Ovary (tissue), 10 donors: ENCODE data around the gene RRAGA. TPM values are rescaled to one million over a fixed set of nuclear protein-coding genes. Genes with fewer than 3 reads are reported as not detected.

Experiments
- DNase-seq, 5 donors: peaks; one replicate each; pipeline ENCODE4 v3.0.0-alpha.2; 2019 to 2020
- H3K27ac ChIP-seq, 2 donors: fragments of 200-600 bp; one replicate each; pipeline versions ENCODE4 v1.5.1 to v1.8.0; 2019 to 2022
- H3K27me3 ChIP-seq: fragments of 200-600 bp; one replicate; pipeline ENCODE4 v1.8.0; 2022
- H3K36me3 ChIP-seq: fragments of 200-600 bp; sonication (generic); one replicate; pipeline ENCODE4 v1.5.1; 2019
- H3K4me1 ChIP-seq: one replicate; pipeline ENCODE4 v1.8.1; 2013; ENCODE audit warnings: mild to moderate bottlenecking, moderate library complexity; ENCODE audit not compliant: insufficient read depth
- H3K4me3 ChIP-seq: fragments of 200-600 bp; sonication (generic); one replicate; pipeline ENCODE4 v1.5.1; 2017
- H3K9me3 ChIP-seq, 2 donors: fragments of 200-600 bp in 1 of 2; sonication (generic) in 1 of 2; one replicate each; pipeline versions ENCODE4 v1.5.1 to v1.8.1; 2013 to 2019; ENCODE audit warnings: mild to moderate bottlenecking in 1 of 2, moderate library complexity in 1 of 2
- EP300 ChIP-seq: sonication (generic); formaldehyde crosslinking; IDR thresholded peaks from one replicate; pipeline ENCODE4 v1.6.1; 2017; ENCODE audit warnings: antibody characterized with exemption
- POLR2A ChIP-seq: fragments of 450-650 bp; IDR thresholded peaks from one replicate; pipeline ENCODE4 v1.6.1; 2017; ENCODE audit warnings: antibody characterized with exemption, mild to moderate bottlenecking, moderate library complexity
- WGBS, 3 donors: extraction: QIAGEN DNeasy Blood & Tissue Kit in 1 of 3; methylation state at CpG; one replicate each; pipeline versions ENCODE4 v1.1.5 to v1.1.7; 2013 to 2017; 5-methylcytosine and 5-hydroxymethylcytosine counted together
- intact Hi-C, 4 donors: fragments of 100-400 bp; cut with DNase I; formaldehyde crosslinking; loops; one replicate each; pipeline versions ENCODE4 v1.11.0 to v1.15.1; 2022 to 2023
- long read RNA-seq, 3 donors: library from polyadenylated mRNA in 2 of 3; unstranded in 2 of 3; transcript quantifications; one replicate each; pipeline ENCODE4 v2.0.0 and lab custom pipeline, GENCODE V29; 2021 to 2026
- polyA plus RNA-seq, 2 donors: library from polyadenylated mRNA; stranded (reverse); fragments of 200-250 nt in 1 of 2; fragments of 350-450 nt in 1 of 2; fragmentation: Illumina TruSeq in 1 of 2; extraction: RNeasy Lipid Tissue Mini Kit (QIAGEN cat#74804) in 1 of 2; gene quantifications; one replicate each; pipeline ENCODE4 v1.2.3, GENCODE V29; 2013 to 2014
- total RNA-seq, 7 donors: library from RNA; depleted of rRNA in 2 of 7; stranded (reverse); fragments of >200 nt in 2 of 7; fragmentation: NEBNext Ultra II Directional in 3 of 7; extraction: Animal tissue kit (Norgen Biotek cat#: 25700) in 3 of 7; gene quantifications; one replicate each; pipeline versions ENCODE4 v1.1.0 to v1.2.4, GENCODE V29; 2016 to 2023
- TF ChIP-seq, protein P1 (sequence below), 3 donors: fragments of 450-650 bp in 2 of 3; fragments of 200-600 bp in 1 of 3; IDR thresholded peaks; one replicate each; pipeline versions ENCODE4 v1.5.1 to v1.8.0; 2016 to 2022; ENCODE audit warnings: antibody characterized with exemption in 3 of 3, mild to moderate bottlenecking in 1 of 3
- donor health status: DM: no; HTN: no; CAD: no; lungs with moderate emphysema.
- donor health status: DM: no; HTN: no; CAD: no.
- donor health status: Bipolar disorder and iron deficiency.
- donor health status: DM: yes; HTN: yes; CAD: no.
- donor health status: DM: no; HTN: no; CAD: no.
- donor health status: DM: yes; HTN: yes; CAD: no.

RRAGA gene, protein sequence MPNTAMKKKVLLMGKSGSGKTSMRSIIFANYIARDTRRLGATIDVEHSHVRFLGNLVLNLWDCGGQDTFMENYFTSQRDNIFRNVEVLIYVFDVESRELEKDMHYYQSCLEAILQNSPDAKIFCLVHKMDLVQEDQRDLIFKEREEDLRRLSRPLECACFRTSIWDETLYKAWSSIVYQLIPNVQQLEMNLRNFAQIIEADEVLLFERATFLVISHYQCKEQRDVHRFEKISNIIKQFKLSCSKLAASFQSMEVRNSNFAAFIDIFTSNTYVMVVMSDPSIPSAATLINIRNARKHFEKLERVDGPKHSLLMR
- total RNA-seq, result 100 to 1,000 TPM in 4 of 7 donors, 10 to 100 TPM in 3; 36.6 to 111 (median 104) TPM
- 100 to 1,000 TPM in 1 of 2 donors, 10 to 100 TPM in 1; 90.1 to 124 TPM for polyA plus RNA-seq
- long read RNA-seq, donor 1, transcript RRAGA-201 (1 exons, 1,589 nt), result major isoform, 918 of 918 reads
- long read RNA-seq, donor 1, partial matches to known transcripts, result 0 of 918 reads
- long read RNA-seq, donor 1, other reads (novel, unspliced or antisense), result 0 of 918 reads
- long read RNA-seq, donor 2, transcript RRAGA-201 (1 exons, 1,589 nt), result major isoform, 109 of 109 reads
- long read RNA-seq, donor 2, partial matches to known transcripts, result 0 of 109 reads
- long read RNA-seq, donor 2, other reads (novel, unspliced or antisense), result 0 of 109 reads
- long read RNA-seq, donor 3, transcript RRAGA-201 (1 exons, 1,589 nt), result major isoform, 194 of 194 reads
- long read RNA-seq, donor 3, partial matches to known transcripts, result 0 of 194 reads
- long read RNA-seq, donor 3, other reads (novel, unspliced or antisense), result 0 of 194 reads

- peak; percentile 94 to 98 (median 96) for DNase-seq
- Histone ChIP-seq H3K27me3 (no peaks in the 10 kb centered on the region), H3K4me3 (peak within 1 kb of the TSS; percentile 73), H3K36me3 (no peaks in the 10 kb centered on the region), H3K4me1 (peaks cover 10% of the 10 kb centered on the region), H3K9me3 (no peaks in the 10 kb centered on the region), H3K27ac (peak within 1 kb of the TSS; percentile 95 to 96)
- 0 to 1% (median 1%) methylated on average over 47 to 82 of the region's 82 CpGs for WGBS, 3 donors
- TF ChIP-seq POLR2A (peak; percentile 85), EP300 (no peak)
- TF ChIP-seq, protein P1, sequence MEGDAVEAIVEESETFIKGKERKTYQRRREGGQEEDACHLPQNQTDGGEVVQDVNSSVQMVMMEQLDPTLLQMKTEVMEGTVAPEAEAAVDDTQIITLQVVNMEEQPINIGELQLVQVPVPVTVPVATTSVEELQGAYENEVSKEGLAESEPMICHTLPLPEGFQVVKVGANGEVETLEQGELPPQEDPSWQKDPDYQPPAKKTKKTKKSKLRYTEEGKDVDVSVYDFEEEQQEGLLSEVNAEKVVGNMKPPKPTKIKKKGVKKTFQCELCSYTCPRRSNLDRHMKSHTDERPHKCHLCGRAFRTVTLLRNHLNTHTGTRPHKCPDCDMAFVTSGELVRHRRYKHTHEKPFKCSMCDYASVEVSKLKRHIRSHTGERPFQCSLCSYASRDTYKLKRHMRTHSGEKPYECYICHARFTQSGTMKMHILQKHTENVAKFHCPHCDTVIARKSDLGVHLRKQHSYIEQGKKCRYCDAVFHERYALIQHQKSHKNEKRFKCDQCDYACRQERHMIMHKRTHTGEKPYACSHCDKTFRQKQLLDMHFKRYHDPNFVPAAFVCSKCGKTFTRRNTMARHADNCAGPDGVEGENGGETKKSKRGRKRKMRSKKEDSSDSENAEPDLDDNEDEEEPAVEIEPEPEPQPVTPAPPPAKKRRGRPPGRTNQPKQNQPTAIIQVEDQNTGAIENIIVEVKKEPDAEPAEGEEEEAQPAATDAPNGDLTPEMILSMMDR (IDR thresholded peaks at IDR 0.05), result peak; percentile 94 to 96 (median 94)
- intact Hi-C loops, result loop anchor here in 3 of 4 donors (5.0 to 10.0 kb wide), 4 partner anchors 123 to 416 kb away; no protein-coding TSS in a partner anchor
Observed at GRCh38 chr9:19048966-19049916, at the start of gene RRAGA. RRAGA (plus strand) TSS chr9:19049427; CDS start chr9:19049660, 233 bp downstream.

DNA sequence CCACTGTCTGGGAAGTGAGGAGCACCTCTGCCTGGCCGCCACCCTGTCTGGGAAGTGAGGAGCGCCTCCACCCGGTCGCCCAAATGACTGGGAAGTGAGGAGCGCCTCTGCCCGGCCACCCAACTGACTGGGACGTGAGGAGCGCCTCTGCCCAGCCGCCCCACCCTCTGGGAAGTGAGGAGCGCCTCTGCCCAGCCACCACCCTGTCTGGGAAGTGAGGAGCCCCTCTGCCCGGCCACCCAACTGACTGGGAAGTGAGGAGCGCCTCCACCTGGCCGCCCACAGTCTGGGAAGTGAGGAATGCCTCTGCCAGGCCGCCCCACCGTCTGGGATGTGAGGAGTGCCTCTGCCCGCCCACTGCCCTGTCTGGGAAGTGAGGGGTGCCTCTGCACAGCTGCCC, 49.1 kb upstream of the RRAGA start:
- H3K4me3 ChIP-seq, result no peak overlapping the region
- no peaks in the 10 kb centered on the region for H3K36me3 ChIP-seq
- TF ChIP-seq, protein P1 (IDR thresholded peaks at IDR 0.05), result no peak
- TF ChIP-seq POLR2A (no peak), EP300 (no peak)
- H3K27ac ChIP-seq, result no peak overlapping the region
- H3K4me1 ChIP-seq, result no peaks in the 10 kb centered on the region
- H3K9me3 ChIP-seq, result no peaks in the 10 kb centered on the region
- WGBS, 3 donors, result 85 to 87% (median 85%) methylated on average over 15 to 16 of the region's 16 CpGs
- intact Hi-C loops, result no loop called here
- no peak for DNase-seq
- H3K27me3 ChIP-seq, result no peaks in the 10 kb centered on the region

- intact Hi-C loops, result loop anchor here in 1 of 4 donors (5.0 kb wide), 1 partner anchor 407 kb away; no protein-coding TSS in a partner anchor
- TF ChIP-seq, protein P1 (IDR thresholded peaks at IDR 0.05), result no peak
- TF ChIP-seq POLR2A (no peak), EP300 (no peak)
- H3K4me1 ChIP-seq, result no peaks in the 10 kb centered on the region
- no peak for DNase-seq
- no peaks in the 10 kb centered on the region for H3K9me3 ChIP-seq
- H3K4me3 ChIP-seq, result no peak overlapping the region
- no peaks in the 10 kb centered on the region for H3K36me3 ChIP-seq
- no peak overlapping the region for H3K27ac ChIP-seq
- 54 to 57% (median 55%) methylated on average over 5 of the region's 5 CpGs for WGBS, 3 donors
- no peaks in the 10 kb centered on the region for H3K27me3 ChIP-seq
Observed at GRCh38 chr9:19009391-19009965, 39.7 kb upstream of the RRAGA start.
